ENCODE results near the gene ASB10.

ASB10 gene

GRCh38 chr7:151186640-151187408 lies at the start of gene ASB10:
Gene ASB10, minus strand, starts transcription at chr7:151187250. Its CDS starts 120 bp downstream, at chr7:151187130.
- no peak for DNase-seq (ENCODE audit: low spot score)

GRCh38 chr7:151236406-151236805 lies 49.4 kb upstream of the ASB10 start:
- no peak for DNase-seq (ENCODE audit: low spot score)

GRCh38 chr7:151235091-151235787 lies 48.2 kb upstream of the ASB10 start:
- DNase-seq (ENCODE audit: low spot score): no peak

- no peak for DNase-seq (ENCODE audit: low spot score)
Observed at GRCh38 chr7:151233804-151234203, 46.8 kb upstream of the ASB10 start.

GRCh38 chr7:151232917-151233701 lies 46.1 kb upstream of the ASB10 start:
- DNase-seq (ENCODE audit: low spot score): no peak

- DNase-seq (ENCODE audit: low spot score): peak; percentile 91
Observed at GRCh38 chr7:151232091-151232916, 45.3 kb upstream of the ASB10 start, which contains the start of gene CHPF2. Gene CHPF2, plus strand, starts transcription at chr7:151232483. Its CDS starts 1,529 bp downstream, at chr7:151234012.

- DNase-seq (ENCODE audit: low spot score): no peak
Observed at GRCh38 chr7:151231080-151231479, 44.0 kb upstream of the ASB10 start.

- no peak for DNase-seq (ENCODE audit: low spot score)
Observed at GRCh38 chr7:151229249-151229648, 42.2 kb upstream of the ASB10 start.

GRCh38 chr7:151228024-151228866 lies 41.2 kb upstream of the ASB10 start:
- DNase-seq (ENCODE audit: low spot score): no peak

GRCh38 chr7:151226875-151227782 lies 40.1 kb upstream of the ASB10 start, which contains the start of gene ABCF2:
Gene ABCF2, minus strand, starts transcription at chr7:151227205. Its CDS starts 747 bp downstream, at chr7:151226458.
- peak; percentile 99 for DNase-seq (ENCODE audit: low spot score)

GRCh38 chr7:151226560-151226874 lies 39.5 kb upstream of the ASB10 start:
- DNase-seq (ENCODE audit: low spot score): no peak

GRCh38 chr7:151225948-151226510 lies 39.0 kb upstream of the ASB10 start:
- DNase-seq (ENCODE audit: low spot score): no peak

GRCh38 chr7:151223728-151224127 lies 36.7 kb upstream of the ASB10 start:
- no peak for DNase-seq (ENCODE audit: low spot score)

GRCh38 chr7:151218170-151218569 lies 31.1 kb upstream of the ASB10 start:
- no peak for DNase-seq (ENCODE audit: low spot score)

GRCh38 chr7:151215396-151215795 lies 28.3 kb upstream of the ASB10 start:
- no peak for DNase-seq (ENCODE audit: low spot score)

- no peak for DNase-seq (ENCODE audit: low spot score)
Observed at GRCh38 chr7:151213826-151214225, 26.8 kb upstream of the ASB10 start.

GRCh38 chr7:151212626-151213025 lies 25.6 kb upstream of the ASB10 start:
- DNase-seq (ENCODE audit: low spot score): no peak

- DNase-seq (ENCODE audit: low spot score): no peak
Observed at GRCh38 chr7:151211155-151211772, 24.2 kb upstream of the ASB10 start.
